ENCODE data around the gene KCNQ1OT1. TPM values are rescaled to one million over a fixed set of nuclear protein-coding genes. Genes with fewer than 3 reads are reported as not detected.

Gene KCNQ1OT1
- total and polyA plus RNA-seq, 2 experiments from 2014 or later: 2.3 to 8.8 TPM

DNA sequence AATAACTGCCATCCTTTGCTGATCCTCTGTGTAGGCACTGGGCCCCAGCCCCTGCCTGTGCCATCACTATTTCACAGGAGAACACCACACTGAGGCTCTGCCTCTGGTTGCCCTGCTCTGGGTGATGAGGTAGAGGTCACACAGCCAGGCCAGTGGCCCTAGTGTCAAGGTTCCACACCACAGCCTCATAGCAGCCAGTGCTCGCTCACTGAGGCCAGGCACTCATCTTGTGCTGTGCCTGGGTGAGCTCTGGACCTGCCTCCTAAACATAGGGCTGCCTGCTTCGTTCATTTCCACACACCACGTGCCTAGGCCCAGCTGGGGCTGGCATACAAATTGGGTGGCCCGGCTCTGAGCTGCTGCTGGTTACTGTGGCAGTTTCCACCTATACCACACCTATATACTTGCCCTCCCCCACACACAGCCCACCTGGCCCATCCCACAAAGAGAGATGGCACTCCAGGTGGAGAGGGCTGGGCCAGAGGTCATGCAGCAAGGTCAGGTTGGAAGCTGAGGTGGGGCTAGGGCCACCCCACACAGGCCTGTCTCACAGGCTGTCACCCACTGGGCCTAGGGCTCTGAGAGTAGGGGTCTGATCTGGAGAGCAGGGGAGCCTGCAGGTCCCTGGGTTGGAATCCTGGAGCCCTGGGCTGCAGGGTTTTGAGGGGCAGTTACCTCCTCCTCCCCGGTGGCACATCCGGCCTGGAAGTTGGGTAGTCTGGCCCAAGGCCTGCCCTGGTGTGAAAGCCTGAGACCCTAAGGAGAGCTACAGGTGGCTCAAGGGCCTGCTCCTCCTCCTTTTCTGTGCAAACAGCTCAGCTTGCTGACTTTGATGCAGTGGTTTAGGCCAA lies 11.2 kb downstream of the KCNQ1OT1 start:
- no peak for DNase-seq (ENCODE audit: low read depth in 1 of 2, low spot score in 1 of 2)
- TF ChIP-seq, protein P1, sequence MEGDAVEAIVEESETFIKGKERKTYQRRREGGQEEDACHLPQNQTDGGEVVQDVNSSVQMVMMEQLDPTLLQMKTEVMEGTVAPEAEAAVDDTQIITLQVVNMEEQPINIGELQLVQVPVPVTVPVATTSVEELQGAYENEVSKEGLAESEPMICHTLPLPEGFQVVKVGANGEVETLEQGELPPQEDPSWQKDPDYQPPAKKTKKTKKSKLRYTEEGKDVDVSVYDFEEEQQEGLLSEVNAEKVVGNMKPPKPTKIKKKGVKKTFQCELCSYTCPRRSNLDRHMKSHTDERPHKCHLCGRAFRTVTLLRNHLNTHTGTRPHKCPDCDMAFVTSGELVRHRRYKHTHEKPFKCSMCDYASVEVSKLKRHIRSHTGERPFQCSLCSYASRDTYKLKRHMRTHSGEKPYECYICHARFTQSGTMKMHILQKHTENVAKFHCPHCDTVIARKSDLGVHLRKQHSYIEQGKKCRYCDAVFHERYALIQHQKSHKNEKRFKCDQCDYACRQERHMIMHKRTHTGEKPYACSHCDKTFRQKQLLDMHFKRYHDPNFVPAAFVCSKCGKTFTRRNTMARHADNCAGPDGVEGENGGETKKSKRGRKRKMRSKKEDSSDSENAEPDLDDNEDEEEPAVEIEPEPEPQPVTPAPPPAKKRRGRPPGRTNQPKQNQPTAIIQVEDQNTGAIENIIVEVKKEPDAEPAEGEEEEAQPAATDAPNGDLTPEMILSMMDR (IDR thresholded peaks at IDR 0.05; ENCODE audit: low read depth, low read length): no peak
- H3K36me3 ChIP-seq: no peaks in the 10 kb centered on the region
- H3K9me3 ChIP-seq (ENCODE audit: low read depth): no peaks in the 10 kb centered on the region
- peaks cover 50% of the 10 kb centered on the region for H3K4me1 ChIP-seq (ENCODE audit: low read depth)
- no peaks in the 10 kb centered on the region for H3K27me3 ChIP-seq
- no peak overlapping the region for H3K27ac ChIP-seq
- H3K4me3 ChIP-seq: no peak overlapping the region

DNA sequence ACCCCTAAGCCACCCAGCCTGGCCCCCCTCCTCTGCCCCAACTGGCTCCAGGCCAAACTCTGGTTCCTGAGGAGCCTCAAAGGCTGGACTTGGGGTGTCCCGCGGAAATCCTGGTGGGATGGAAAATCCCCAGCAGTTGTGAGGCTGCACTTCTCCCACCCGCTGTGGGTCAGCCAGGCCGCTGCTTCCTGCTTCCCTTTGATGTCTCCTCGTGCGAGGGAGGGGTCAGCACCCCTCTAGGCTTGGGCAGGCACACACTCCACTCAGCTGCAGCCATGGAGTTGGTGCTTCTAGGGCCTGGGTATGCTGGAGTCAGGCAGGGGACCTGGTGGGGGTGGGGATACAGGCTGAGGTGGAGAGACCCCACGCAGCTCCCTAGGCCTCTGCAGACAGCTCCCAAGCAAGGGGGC lies 12.0 kb downstream of the KCNQ1OT1 start:
- Histone ChIP-seq H3K4me1 (ENCODE audit: low read depth) (peaks cover 42% of the 10 kb centered on the region), H3K4me3 (no peak overlapping the region), H3K27me3 (no peaks in the 10 kb centered on the region), H3K36me3 (no peaks in the 10 kb centered on the region), H3K27ac (no peak overlapping the region), H3K9me3 (ENCODE audit: low read depth) (no peaks in the 10 kb centered on the region)
- DNase-seq (ENCODE audit: low read depth in 1 of 2, low spot score in 1 of 2): no peak
- TF ChIP-seq, protein P1 (IDR thresholded peaks at IDR 0.05; ENCODE audit: low read depth, low read length): no peak

DNA sequence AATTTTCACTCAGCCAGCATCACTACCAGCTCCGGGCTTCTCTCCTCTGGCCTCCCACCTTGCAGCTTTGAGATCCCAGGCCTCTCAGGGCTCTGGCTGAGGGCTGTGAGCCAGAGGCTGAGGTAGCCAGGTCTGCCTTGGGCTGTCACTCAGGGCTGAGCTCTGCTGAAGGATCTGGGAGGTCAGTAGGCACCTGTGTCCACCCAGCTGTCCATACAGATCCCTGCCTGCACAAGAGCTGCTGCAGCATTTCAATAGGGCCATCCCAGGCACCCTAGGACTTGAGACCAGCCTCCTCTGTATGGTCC lies 12.6 kb downstream of the KCNQ1OT1 start:
- TF ChIP-seq, protein P1 (IDR thresholded peaks at IDR 0.05; ENCODE audit: low read depth, low read length): no peak

DNA sequence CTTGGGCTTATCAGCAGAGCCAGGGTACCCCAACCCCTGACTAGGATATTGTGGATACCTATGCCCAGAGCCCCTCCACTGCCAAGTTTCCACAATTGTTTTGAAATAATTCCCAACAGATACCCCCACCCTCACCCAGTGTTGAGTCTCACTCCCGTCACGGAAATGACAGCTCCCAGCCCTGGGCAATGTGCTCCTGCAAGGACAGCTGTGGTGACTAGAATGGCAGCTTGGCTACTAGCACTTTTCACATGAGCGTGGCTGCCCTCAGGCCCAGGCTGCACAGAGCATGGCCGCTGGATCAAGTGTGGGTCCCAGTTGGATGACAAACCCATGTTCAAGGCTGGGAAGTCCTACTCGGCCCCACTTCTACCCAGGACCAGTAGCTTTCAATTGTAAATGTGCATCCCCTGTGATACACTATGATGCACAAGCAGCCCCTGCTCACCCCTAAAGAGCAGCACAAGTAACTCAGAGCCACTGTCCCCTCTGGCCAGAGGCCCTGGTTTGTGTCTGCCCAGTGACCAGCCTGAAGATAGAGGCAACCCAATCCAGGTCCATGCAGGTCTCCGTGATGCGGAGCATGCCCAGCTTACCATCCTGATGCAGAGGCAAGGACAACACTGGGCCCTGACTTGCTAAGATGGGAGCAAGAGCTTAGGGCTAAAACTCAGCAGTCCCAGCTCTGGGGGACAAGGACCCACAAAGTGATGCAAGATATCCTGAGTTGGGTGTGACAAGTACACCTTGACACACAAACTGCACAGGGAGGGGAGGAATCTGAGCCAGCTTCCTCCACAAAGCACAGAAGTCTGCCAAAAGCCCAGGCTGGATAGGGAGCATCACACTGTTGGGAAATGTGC lies 13.2 kb downstream of the KCNQ1OT1 start:
- Histone ChIP-seq H3K4me3 (no peak overlapping the region), H3K36me3 (no peaks in the 10 kb centered on the region), H3K27ac (no peak overlapping the region), H3K4me1 (ENCODE audit: low read depth) (peaks cover 37% of the 10 kb centered on the region), H3K9me3 (ENCODE audit: low read depth) (no peaks in the 10 kb centered on the region), H3K27me3 (no peaks in the 10 kb centered on the region)
- DNase-seq (ENCODE audit: low read depth in 1 of 2, low spot score in 1 of 2): no peak
- TF ChIP-seq, protein P1 (IDR thresholded peaks at IDR 0.05; ENCODE audit: low read depth, low read length): no peak

More for the DNA sequence above, 12.6 kb downstream of the KCNQ1OT1 start:
- no peak overlapping the region for H3K4me3 ChIP-seq
- H3K4me1 ChIP-seq (ENCODE audit: low read depth): peaks cover 37% of the 10 kb centered on the region
- H3K27ac ChIP-seq: no peak overlapping the region
- H3K36me3 ChIP-seq: no peaks in the 10 kb centered on the region
- no peaks in the 10 kb centered on the region for H3K27me3 ChIP-seq
- H3K9me3 ChIP-seq (ENCODE audit: low read depth): no peaks in the 10 kb centered on the region
- no peak for DNase-seq (ENCODE audit: low read depth in 1 of 2, low spot score in 1 of 2)

DNA sequence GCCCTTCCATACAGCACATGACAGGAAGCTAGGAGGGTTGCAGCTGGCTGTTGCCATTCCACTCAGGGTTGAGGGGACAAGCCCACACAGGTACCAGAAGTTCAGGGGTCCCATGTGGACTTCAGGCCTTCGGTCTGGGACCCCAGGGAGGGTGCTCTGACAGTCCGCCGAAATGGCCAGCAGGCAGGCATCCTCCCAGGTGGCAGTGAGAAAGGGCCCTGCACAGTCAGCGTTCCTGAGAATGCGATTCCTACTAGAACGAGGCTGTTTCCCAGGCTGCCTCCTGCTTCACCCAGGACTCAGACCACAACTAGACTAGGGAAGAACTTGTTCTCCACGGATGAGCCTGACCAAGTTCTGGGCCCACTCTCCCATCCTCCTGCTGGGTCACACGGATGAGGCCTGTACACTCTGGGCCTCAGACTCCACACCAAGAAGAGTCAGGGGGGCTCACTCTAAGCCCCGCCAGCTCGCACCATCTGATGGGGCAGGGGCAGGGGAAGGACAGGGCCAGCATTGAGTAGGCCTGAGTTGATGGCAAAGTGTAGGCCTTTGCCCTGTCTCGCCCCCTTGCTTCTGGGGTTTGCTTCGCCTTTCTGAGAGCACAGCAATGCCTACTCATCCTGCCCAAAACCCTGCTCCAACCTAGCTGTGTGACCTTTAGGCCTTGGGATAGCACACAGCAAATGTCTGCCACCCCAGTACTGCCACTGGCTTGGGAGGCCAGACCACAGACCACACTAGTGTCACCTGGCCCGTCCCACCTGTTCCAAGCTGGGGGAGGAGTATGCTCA lies 14.0 kb downstream of the KCNQ1OT1 start:
- Histone ChIP-seq H3K27me3 (no peaks in the 10 kb centered on the region), H3K4me3 (no peak overlapping the region), H3K4me1 (ENCODE audit: low read depth) (peaks cover 28% of the 10 kb centered on the region), H3K36me3 (no peaks in the 10 kb centered on the region), H3K27ac (no peak overlapping the region), H3K9me3 (ENCODE audit: low read depth) (no peaks in the 10 kb centered on the region)
- TF ChIP-seq, protein P1 (IDR thresholded peaks at IDR 0.05; ENCODE audit: low read depth, low read length): no peak
- DNase-seq (ENCODE audit: low read depth in 1 of 2, low spot score in 1 of 2): no peak

Data from cardiac muscle cell (in vitro differentiated cells and primary cell).